Naive B cell (primary cell): ENCODE data around the gene RNF43. TPM values are rescaled to one million over a fixed set of nuclear protein-coding genes. Genes with fewer than 3 reads are reported as not detected.

Source experiments
- ATAC-seq, 2 donors: fragments of 150-1000 bp; cut with Tn5 transposase; 2 replicates each; pipeline ENCODE4 v1.10.0; 2021; ENCODE audit warnings: low read depth in 2 of 2, mild to moderate bottlenecking in 2 of 2, moderate library complexity in 2 of 2
- DNase-seq: peaks from one replicate; pipeline ENCODE4 v3.0.0; 2022
- H3K27ac Mint-ChIP-seq, 6 donors: one replicate each; pipeline ENCODE4 v1.8.0; 2020 to 2022; ENCODE audit warnings: mild to moderate bottlenecking in 6 of 6, mixed read lengths in 6 of 6, moderate library complexity in 5 of 6, inconsistent platforms in 2 of 6
- H3K27me3 Mint-ChIP-seq, 3 donors: one replicate each; pipeline ENCODE4 v1.8.0; 2021 to 2022; ENCODE audit warnings: mixed read lengths in 3 of 3, mild to moderate bottlenecking in 1 of 3
- H3K36me3 Mint-ChIP-seq, 2 donors: one replicate each; pipeline ENCODE4 v1.8.0; 2020 to 2022; ENCODE audit warnings: mixed read lengths in 2 of 2, inconsistent platforms in 1 of 2, mild to moderate bottlenecking in 1 of 2
- H3K4me1 Mint-ChIP-seq, 3 donors: one replicate each; pipeline ENCODE4 v1.8.0; 2020 to 2022; ENCODE audit warnings: mixed read lengths in 3 of 3, inconsistent platforms in 1 of 3, mild to moderate bottlenecking in 1 of 3, moderate library complexity in 1 of 3
- H3K4me3 Mint-ChIP-seq, 8 donors: one replicate each; pipeline ENCODE4 v1.8.0; 2020 to 2022; ENCODE audit warnings: mild to moderate bottlenecking in 8 of 8, mixed read lengths in 8 of 8, moderate library complexity in 8 of 8, inconsistent platforms in 2 of 8
- H3K9me3 Mint-ChIP-seq, 7 donors: one replicate each; pipeline ENCODE4 v1.8.0; 2020 to 2022; ENCODE audit warnings: mixed read lengths in 7 of 7, mild to moderate bottlenecking in 5 of 7, inconsistent platforms in 2 of 7, moderate library complexity in 1 of 7
- polyA plus RNA-seq, 6 donors: library from polyadenylated mRNA; unstranded; fragments of 300-500 nt; fragmentation: Illumina TruSeq; gene quantifications; one replicate each; pipeline ENCODE4 v1.2.3, GENCODE V29; 2021; ENCODE audit warnings: low read depth in 6 of 6

The RNF43 gene
- polyA plus RNA-seq, 6 donors from 2014 or later = 0.28 to 1.2 (median 0.56) TPM

DNA sequence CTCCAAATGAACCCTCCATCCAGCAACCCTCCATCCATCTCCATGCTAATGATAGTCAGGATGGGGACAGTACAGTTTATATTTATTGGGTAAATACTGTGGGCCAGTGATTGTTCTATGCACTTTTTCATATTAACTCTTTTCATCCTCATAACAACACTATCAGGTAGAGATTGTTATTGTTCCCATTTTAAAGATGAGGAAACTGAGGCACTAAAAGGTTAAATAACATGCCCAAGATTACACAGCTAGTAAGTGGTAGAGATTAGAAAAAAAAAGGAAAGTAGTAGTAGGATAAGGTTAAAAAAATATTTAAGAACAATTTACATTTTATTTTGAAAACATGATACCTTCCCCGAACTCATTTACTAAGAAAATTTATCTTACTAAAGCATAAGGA is 43.4 kb downstream of the RNF43 start:
- no peaks in the 10 kb centered on the region for H3K27me3 Mint-ChIP-seq
- no peak overlapping the region for H3K27ac Mint-ChIP-seq
- no peak overlapping the region for H3K4me3 Mint-ChIP-seq
- no peaks in the 10 kb centered on the region for H3K36me3 Mint-ChIP-seq
- no peak for ATAC-seq
- DNase-seq = no peak
- peaks cover 27 to 33% (median 33%) of the 10 kb centered on the region in 3 donors for H3K4me1 Mint-ChIP-seq
- no peaks in the 10 kb centered on the region for H3K9me3 Mint-ChIP-seq

DNA sequence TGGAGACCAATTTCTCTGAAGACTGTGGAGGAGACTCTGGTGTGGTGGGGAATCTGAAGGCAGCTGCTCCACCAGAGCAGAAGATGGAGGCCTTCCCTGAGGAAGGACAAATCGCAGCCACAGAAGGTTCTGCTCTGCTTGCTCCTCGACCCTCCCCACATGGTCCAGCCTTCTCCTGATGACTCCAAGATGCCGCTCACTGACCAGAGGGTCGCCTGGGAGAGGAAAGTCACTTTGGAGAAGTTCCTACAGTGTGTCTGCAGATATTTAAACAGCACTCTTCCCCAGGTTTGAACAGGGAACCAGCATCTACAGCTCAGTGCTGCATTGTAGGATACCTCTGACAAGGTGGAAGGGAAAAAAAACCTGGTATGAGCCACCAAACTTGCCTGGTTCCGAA is 44.3 kb downstream of the RNF43 start:
- Mint-ChIP-seq H3K36me3 (no peaks in the 10 kb centered on the region), H3K27ac (peak overlapping the region in 1 of 6 donors; percentile 72), H3K27me3 (no peaks in the 10 kb centered on the region), H3K4me3 (no peak overlapping the region), H3K9me3 (no peaks in the 10 kb centered on the region), H3K4me1 (peaks cover 31 to 37% (median 37%) of the 10 kb centered on the region in 3 donors)
- ATAC-seq (no peak), DNase-seq (no peak)

- H3K27ac Mint-ChIP-seq = peak overlapping the region in 1 of 6 donors; percentile 13
- H3K4me3 Mint-ChIP-seq = peak overlapping the region in 3 of 8 donors; percentile 16 to 67 (median 23)
- H3K4me1 Mint-ChIP-seq = peaks cover 32 to 37% (median 37%) of the 10 kb centered on the region in 3 donors
- no peaks in the 10 kb centered on the region for H3K27me3 Mint-ChIP-seq
- no peak for DNase-seq
- ATAC-seq = no peak
- no peaks in the 10 kb centered on the region for H3K36me3 Mint-ChIP-seq
- no peaks in the 10 kb centered on the region for H3K9me3 Mint-ChIP-seq
Observed at GRCh38 chr17:58371300-58371950, 45.9 kb downstream of the RNF43 start.

- peak overlapping the region in 4 of 6 donors; percentile 30 to 88 (median 54) for H3K27ac Mint-ChIP-seq
- H3K36me3 Mint-ChIP-seq = no peaks in the 10 kb centered on the region
- H3K9me3 Mint-ChIP-seq = no peaks in the 10 kb centered on the region
- peaks cover 32 to 37% (median 37%) of the 10 kb centered on the region in 3 donors for H3K4me1 Mint-ChIP-seq
- peak overlapping the region in 6 of 8 donors; percentile 29 to 80 (median 54) for H3K4me3 Mint-ChIP-seq
- DNase-seq (no peak), ATAC-seq (no peak)
- no peaks in the 10 kb centered on the region for H3K27me3 Mint-ChIP-seq
Observed at GRCh38 chr17:58370716-58371115, 46.6 kb downstream of the RNF43 start.

DNA sequence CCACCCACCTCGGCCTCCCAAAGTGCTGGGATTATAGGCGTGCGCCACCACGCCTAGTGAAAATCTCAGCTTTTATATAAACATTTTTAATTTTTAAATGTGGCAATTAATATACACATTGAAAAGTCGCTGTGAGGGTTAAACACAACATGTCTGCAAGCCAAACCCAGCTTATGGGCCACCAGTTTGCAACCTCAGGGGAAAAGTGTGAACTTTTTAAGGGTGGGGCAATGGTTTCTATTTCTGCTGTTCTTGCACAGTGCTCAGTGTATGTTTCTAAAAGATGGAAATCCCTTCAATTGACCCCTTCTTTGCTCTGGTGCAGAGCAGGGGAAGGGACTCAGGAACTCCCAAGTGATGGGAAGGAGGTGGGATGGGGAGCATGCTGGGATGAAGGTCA is 47.0 kb downstream of the RNF43 start:
- H3K27me3 Mint-ChIP-seq = no peaks in the 10 kb centered on the region
- ATAC-seq = no peak
- no peaks in the 10 kb centered on the region for H3K36me3 Mint-ChIP-seq
- no peaks in the 10 kb centered on the region for H3K9me3 Mint-ChIP-seq
- H3K4me1 Mint-ChIP-seq = peaks cover 32 to 36% (median 34%) of the 10 kb centered on the region in 3 donors
- peak overlapping the region in 3 of 6 donors; percentile 4 to 88 (median 51) for H3K27ac Mint-ChIP-seq
- no peak for DNase-seq
- peak overlapping the region in 6 of 8 donors; percentile 29 to 80 (median 54) for H3K4me3 Mint-ChIP-seq

DNA sequence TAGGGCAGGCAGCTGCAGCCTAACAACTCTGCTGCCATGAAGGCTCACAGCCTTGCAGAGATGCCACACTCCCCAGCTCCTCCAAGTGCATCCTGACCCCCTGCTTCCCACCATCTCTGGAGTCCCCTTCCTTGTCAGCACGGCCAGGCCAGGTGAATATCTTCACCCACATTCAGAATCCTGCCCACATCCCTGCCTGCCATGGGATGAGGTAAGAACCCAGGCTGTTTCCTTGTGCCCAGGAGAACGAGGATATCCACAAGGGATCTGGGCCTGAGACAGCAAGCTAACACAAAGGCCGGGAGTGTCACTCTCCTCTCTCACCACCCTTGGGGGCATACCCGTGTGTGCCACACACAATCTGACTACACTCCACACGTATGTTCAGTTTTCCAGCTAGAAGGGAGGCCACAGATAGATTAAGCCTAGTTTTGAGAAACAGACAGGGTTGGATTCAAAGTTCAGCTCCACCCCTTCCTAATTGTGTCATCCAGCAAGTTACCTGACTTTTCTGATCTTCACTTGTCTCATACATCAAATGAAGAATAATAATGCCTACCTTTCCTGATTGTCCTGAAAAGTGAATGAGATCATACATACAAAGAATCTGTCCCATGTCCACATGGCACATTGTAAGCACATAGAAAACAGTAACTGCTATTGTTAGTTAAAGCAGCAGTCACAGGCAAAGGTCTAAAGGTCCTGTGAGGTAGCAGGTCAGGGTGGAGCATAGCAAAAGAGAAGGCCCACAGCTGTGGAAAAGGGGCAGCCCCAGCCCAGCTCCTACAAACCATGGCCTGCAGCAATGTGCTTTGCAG is 47.9 kb downstream of the RNF43 start:
- no peaks in the 10 kb centered on the region for H3K9me3 Mint-ChIP-seq
- H3K27me3 Mint-ChIP-seq = no peaks in the 10 kb centered on the region
- peak; percentile 42 for DNase-seq
- H3K4me3 Mint-ChIP-seq = peak overlapping the region in 6 of 8 donors; percentile 16 to 69 (median 51)
- peaks cover 28 to 32% (median 32%) of the 10 kb centered on the region in 3 donors for H3K4me1 Mint-ChIP-seq
- no peaks in the 10 kb centered on the region for H3K36me3 Mint-ChIP-seq
- peak; percentile 57 to 64 for ATAC-seq
- peak overlapping the region; percentile 53 to 93 (median 90) for H3K27ac Mint-ChIP-seq

GRCh38 chr17:58368860-58369213 is 48.5 kb downstream of the RNF43 start:
- Mint-ChIP-seq H3K36me3 (peaks cover 0 to 2% of the 10 kb centered on the region in 2 donors), H3K27ac (peak overlapping the region; percentile 9 to 91 (median 70)), H3K27me3 (no peaks in the 10 kb centered on the region), H3K9me3 (no peaks in the 10 kb centered on the region), H3K4me1 (peaks cover 28 to 32% (median 32%) of the 10 kb centered on the region in 3 donors), H3K4me3 (peak overlapping the region in 5 of 8 donors; percentile 8 to 69 (median 28))
- DNase-seq = peak; percentile 55
- peak; percentile 79 to 81 for ATAC-seq

Other genes with a start within 250 kb of the RNF43 start
- not detected for gene EPX, start 224.8 kb downstream of the RNF43 start, polyA plus RNA-seq
- 1 to 10 TPM; 2.1 to 7.0 (median 3.7) TPM for gene MKS1, start 198.3 kb downstream of the RNF43 start, polyA plus RNA-seq
- gene LPO, start 178.9 kb downstream of the RNF43 start, polyA plus RNA-seq = not detected
- under 1 TPM in 2 of 6 donors, not detected in 4; 0.12 to 0.29 TPM for gene MPO, start 136.6 kb downstream of the RNF43 start, polyA plus RNA-seq
- gene TSPOAP1, start 88.7 kb downstream of the RNF43 start, polyA plus RNA-seq = under 1 TPM in 4 of 6 donors, not detected in 2; 0.03 to 0.58 (median 0.38) TPM
- gene SUPT4H1, start 65.3 kb downstream of the RNF43 start, polyA plus RNA-seq = 100 to 1,000 TPM in 4 of 6 donors, 10 to 100 TPM in 2; 77.4 to 128 (median 110) TPM
- 1 to 10 TPM; 1.3 to 4.6 (median 3.1) TPM for gene HSF5, start 70.9 kb upstream of the RNF43 start, polyA plus RNA-seq
- 10 to 100 TPM; 12.9 to 35.7 (median 30.4) TPM for gene MTMR4, start 97.1 kb upstream of the RNF43 start, polyA plus RNA-seq